Hippocampal formation (tissue), 2 donors: ENCODE results near the gene ZBTB9.
A peak's percentile ranks its signal among the peaks of the same experiment; 100 is the strongest.

Source experiments
- DNase-seq, 2 donors: peaks; one replicate each; lab custom pipeline; 2025; lab: John Stamatoyannopoulos, UW

ZBTB9 gene

GRCh38 chr6:33418690-33419291 lies 35.6 kb upstream of the ZBTB9 start:
- no peak for DNase-seq

GRCh38 chr6:33419580-33420490 lies 34.5 kb upstream of the ZBTB9 start, which contains the start of gene SYNGAP1:
SYNGAP1 (plus strand) TSS chr6:33420065; CDS start chr6:33420265, 200 bp downstream.
- DNase-seq, result peak; percentile 15 to 37

GRCh38 chr6:33420491-33421343 lies 33.7 kb upstream of the ZBTB9 start:
- DNase-seq, result no peak

- DNase-seq, result no peak
These were observed 33.1 kb upstream of the ZBTB9 start for GRCh38 chr6:33421344-33421643.

GRCh38 chr6:33423777-33424176 lies 30.6 kb upstream of the ZBTB9 start:
- DNase-seq, result no peak

- DNase-seq, result no peak
These were observed 29.3 kb upstream of the ZBTB9 start for GRCh38 chr6:33424855-33425667.

- peak; percentile 67 to 79 for DNase-seq
These were observed 28.5 kb upstream of the ZBTB9 start for GRCh38 chr6:33425668-33426577.

GRCh38 chr6:33426590-33427511 lies 27.5 kb upstream of the ZBTB9 start:
- DNase-seq, result peak in 1 of 2 donors; percentile 40

- DNase-seq, result peak; percentile 19 to 33
These were observed 26.7 kb upstream of the ZBTB9 start for GRCh38 chr6:33427585-33428223.

- no peak for DNase-seq
These were observed 26.0 kb upstream of the ZBTB9 start for GRCh38 chr6:33428224-33428965.

- DNase-seq, result no peak
These were observed 25.2 kb upstream of the ZBTB9 start for GRCh38 chr6:33428966-33429749.

GRCh38 chr6:33429750-33430052 lies 24.7 kb upstream of the ZBTB9 start:
- no peak for DNase-seq

- no peak for DNase-seq
These were observed 24.0 kb upstream of the ZBTB9 start for GRCh38 chr6:33430334-33430733.

- DNase-seq, result peak; percentile 55 to 79
These were observed 23.1 kb upstream of the ZBTB9 start for GRCh38 chr6:33430991-33431879.

- DNase-seq, result no peak
These were observed 22.4 kb upstream of the ZBTB9 start for GRCh38 chr6:33431880-33432541.

GRCh38 chr6:33432546-33432945 lies 21.8 kb upstream of the ZBTB9 start:
- DNase-seq, result no peak
